HG03565 (cell line): ENCODE results near the gene TMEM69.
"Not testable (repeated sequence)": the region's sequence is repeated elsewhere in the genome, so short reads cannot be mapped to it uniquely, and the experiment has no call there.

Experiments used
- ATAC-seq: cut with Tn5 transposase; IDR thresholded peaks from one replicate; pipeline ENCODE4 v1.9.1; 2021; ENCODE audit warnings: mild to moderate bottlenecking, moderate library complexity; ENCODE audit not compliant: unreplicated experiment

The TMEM69 gene

GRCh38 chr1:45730780-45731319 is 42.9 kb downstream of the TMEM69 start:
- no peak for ATAC-seq

- no peak for ATAC-seq
Observed at GRCh38 chr1:45739137-45739536, 51.2 kb downstream of the TMEM69 start.

GRCh38 chr1:45739641-45740156 is 51.7 kb downstream of the TMEM69 start:
- ATAC-seq: not testable (repeated sequence)
